ENCODE data around the gene CDK3. TPM values are rescaled to one million over a fixed set of nuclear protein-coding genes. Genes with fewer than 3 reads are reported as not detected.

Gene CDK3
- total RNA-seq, 1 donor from 2014 or later: 34.7 TPM

DNA sequence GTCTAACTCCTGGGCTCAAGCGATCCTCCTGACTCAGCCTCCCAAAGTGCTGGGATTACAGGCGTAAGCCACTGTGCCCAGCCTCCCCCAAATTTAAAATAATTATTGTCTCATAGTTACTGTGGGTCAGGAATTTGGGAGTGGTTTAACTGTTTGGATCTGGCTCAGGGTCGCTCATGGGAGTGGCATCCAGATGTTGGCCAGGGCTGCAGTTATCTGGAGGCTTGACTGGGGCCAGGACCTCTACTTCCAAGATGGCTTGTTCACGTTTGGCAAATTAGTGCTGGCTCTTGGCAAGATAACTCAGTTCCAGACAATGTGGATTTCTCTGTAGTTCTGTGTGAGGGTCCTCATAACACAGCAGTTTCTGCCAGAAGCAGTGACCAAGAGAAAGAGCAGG, 13.6 kb upstream of the CDK3 start:
- no peak overlapping the region for H3K27ac Mint-ChIP-seq
- TF ChIP-seq, protein P1, sequence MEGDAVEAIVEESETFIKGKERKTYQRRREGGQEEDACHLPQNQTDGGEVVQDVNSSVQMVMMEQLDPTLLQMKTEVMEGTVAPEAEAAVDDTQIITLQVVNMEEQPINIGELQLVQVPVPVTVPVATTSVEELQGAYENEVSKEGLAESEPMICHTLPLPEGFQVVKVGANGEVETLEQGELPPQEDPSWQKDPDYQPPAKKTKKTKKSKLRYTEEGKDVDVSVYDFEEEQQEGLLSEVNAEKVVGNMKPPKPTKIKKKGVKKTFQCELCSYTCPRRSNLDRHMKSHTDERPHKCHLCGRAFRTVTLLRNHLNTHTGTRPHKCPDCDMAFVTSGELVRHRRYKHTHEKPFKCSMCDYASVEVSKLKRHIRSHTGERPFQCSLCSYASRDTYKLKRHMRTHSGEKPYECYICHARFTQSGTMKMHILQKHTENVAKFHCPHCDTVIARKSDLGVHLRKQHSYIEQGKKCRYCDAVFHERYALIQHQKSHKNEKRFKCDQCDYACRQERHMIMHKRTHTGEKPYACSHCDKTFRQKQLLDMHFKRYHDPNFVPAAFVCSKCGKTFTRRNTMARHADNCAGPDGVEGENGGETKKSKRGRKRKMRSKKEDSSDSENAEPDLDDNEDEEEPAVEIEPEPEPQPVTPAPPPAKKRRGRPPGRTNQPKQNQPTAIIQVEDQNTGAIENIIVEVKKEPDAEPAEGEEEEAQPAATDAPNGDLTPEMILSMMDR (IDR thresholded peaks at IDR 0.05; ENCODE audit: unreplicated experiment): no peak
- H3K27me3 Mint-ChIP-seq (ENCODE audit: low read depth): no peaks in the 10 kb centered on the region
- no peaks in the 10 kb centered on the region for H3K9me3 Mint-ChIP-seq
- peaks cover 30% of the 10 kb centered on the region for H3K4me1 Mint-ChIP-seq
- H3K4me3 Mint-ChIP-seq: no peak overlapping the region
- H3K36me3 Mint-ChIP-seq: peaks cover 10% of the 10 kb centered on the region
- DNase-seq (ENCODE audit: low spot score in 2 of 2, unreplicated experiment in 2 of 2): no peak

DNA sequence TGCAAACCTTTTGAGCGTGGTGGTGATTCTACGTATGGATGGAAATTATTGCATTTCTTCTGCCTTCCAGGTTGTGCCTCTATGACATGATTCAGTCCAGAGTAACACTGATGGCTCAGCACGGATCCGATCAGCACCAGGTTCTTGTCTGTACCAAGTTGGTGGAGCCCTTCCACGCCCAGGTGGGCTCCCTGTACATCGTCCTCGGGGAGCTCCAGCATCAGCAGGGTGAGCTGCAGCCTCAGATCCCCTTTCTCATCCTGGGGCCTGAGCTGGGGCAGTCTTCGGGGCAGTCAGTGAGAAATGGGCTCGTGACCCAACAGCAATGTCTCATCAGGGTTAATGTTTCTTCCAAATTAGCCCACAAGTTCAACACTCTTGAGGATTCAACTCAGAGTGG, 9.3 kb upstream of the CDK3 start:
- TF ChIP-seq, protein P1 (IDR thresholded peaks at IDR 0.05; ENCODE audit: unreplicated experiment): no peak
- no peak overlapping the region for H3K4me3 Mint-ChIP-seq

GRCh38 chr17:75994802-75995370, 5.8 kb upstream of the CDK3 start:
- H3K36me3 Mint-ChIP-seq: peaks cover 21% of the 10 kb centered on the region
- TF ChIP-seq, protein P1 (IDR thresholded peaks at IDR 0.05; ENCODE audit: unreplicated experiment): no peak
- no peak overlapping the region for H3K4me3 Mint-ChIP-seq
- H3K27me3 Mint-ChIP-seq (ENCODE audit: low read depth): no peaks in the 10 kb centered on the region
- H3K27ac Mint-ChIP-seq: no peak overlapping the region
- H3K9me3 Mint-ChIP-seq: no peaks in the 10 kb centered on the region
- no peak for DNase-seq (ENCODE audit: low spot score in 2 of 2, unreplicated experiment in 2 of 2)
- peaks cover 11% of the 10 kb centered on the region for H3K4me1 Mint-ChIP-seq

More for the DNA sequence above, 9.3 kb upstream of the CDK3 start:
- Mint-ChIP-seq H3K36me3 (peaks cover 18% of the 10 kb centered on the region), H3K4me1 (no peaks in the 10 kb centered on the region), H3K27ac (no peak overlapping the region), H3K27me3 (ENCODE audit: low read depth) (no peaks in the 10 kb centered on the region), H3K9me3 (no peaks in the 10 kb centered on the region)
- no peak for DNase-seq (ENCODE audit: low spot score in 2 of 2, unreplicated experiment in 2 of 2)

DNA sequence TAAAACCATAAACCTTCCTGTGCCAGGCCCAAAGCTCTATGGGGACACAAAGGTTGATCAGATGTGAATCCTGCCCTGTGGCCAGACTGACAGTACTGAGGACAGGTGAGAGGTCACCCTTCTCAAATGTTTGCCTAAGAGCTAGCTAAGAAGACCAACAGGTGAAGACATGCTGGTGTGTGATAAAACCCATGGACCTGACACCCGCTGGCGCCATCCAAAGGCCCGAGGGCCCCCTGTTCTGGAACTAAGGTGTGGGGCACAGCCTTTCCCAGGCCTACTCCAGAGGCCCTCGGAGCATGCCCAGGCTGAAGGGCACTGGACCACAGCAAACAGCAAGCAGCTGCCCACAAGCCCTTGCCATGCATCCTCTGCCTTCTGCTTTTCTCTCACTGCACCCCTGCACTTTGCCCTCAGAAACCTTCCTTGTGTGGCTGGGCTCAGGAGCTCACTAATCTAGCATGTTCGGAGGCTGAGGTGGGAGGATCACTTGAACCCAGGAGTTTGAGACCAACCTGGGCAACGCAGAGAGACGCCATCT, 5.2 kb upstream of the CDK3 start:
- TF ChIP-seq, protein P1 (IDR thresholded peaks at IDR 0.05; ENCODE audit: unreplicated experiment): no peak
- Mint-ChIP-seq H3K36me3 (peaks cover 21% of the 10 kb centered on the region), H3K4me1 (peaks cover 11% of the 10 kb centered on the region), H3K27ac (no peak overlapping the region), H3K4me3 (no peak overlapping the region), H3K27me3 (ENCODE audit: low read depth) (no peaks in the 10 kb centered on the region), H3K9me3 (no peaks in the 10 kb centered on the region)
- DNase-seq (ENCODE audit: low spot score in 2 of 2, unreplicated experiment in 2 of 2): no peak

DNA sequence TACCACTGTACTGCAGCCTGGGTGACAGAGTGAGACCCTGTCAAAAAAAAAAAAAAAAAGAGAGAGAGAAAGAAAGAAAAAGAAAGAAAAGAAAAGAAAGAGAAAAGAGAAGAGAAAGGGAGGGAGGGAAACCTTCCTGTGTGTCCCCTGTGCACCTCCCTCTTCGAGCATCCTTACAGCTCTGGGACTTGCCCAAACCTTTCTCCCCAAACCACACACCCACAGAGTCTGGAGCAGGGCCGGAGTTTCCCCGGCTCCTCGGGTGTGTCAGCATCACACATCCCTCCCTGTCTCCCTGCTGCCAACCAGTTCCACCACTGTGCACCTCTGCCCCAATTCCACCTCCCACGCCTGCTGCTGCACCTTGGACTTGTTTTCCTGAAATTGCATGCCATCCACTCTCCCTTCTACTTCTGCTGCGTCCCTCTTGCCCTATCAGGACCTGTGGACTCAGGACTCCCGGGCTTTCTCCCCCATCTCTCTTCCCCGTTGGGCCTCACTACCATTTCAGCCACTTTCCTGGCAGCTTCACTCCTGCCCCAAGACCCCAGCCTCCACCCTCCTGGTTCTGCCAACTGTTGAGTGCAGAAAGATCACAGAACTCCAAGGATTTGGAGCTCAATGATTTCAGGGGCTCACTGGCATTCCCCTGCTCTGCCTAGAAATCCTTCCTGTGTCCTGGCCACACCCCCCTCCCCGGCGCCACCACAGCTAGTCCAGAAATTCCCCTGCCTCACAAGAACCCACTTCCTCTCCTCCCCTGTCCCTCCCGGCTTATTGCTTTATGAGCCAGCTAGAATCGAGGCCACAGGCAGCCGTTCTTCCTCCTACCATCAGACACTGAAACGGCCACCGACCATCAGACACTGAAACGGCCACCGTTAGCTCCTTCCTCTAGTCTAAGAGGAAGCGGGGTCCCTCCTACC, 3.7 kb upstream of the CDK3 start:
- Mint-ChIP-seq H3K27ac (peak overlapping the region; percentile 94), H3K4me1 (peaks cover 11% of the 10 kb centered on the region), H3K36me3 (peaks cover 16% of the 10 kb centered on the region), H3K27me3 (ENCODE audit: low read depth) (no peaks in the 10 kb centered on the region), H3K4me3 (peak overlapping the region; percentile 9), H3K9me3 (no peaks in the 10 kb centered on the region)
- peak in 1 of 2 experiments; percentile 64 for DNase-seq (ENCODE audit: low spot score in 2 of 2, unreplicated experiment in 2 of 2)
- TF ChIP-seq, protein P1 (IDR thresholded peaks at IDR 0.05; ENCODE audit: unreplicated experiment): no peak
